Mesodermal cell (in vitro differentiated cells): ENCODE results near the gene SND1.
"Not testable (repeated sequence)": the region's sequence is repeated elsewhere in the genome, so short reads cannot be mapped to it uniquely, and the experiment has no call there.

ENCODE experiments used
- H3K27ac ChIP-seq: 2 replicates; pipeline ENCODE4 v1.7.0; 2013; ENCODE audit warnings: mild to moderate bottlenecking, low read depth, low read length, moderate library complexity; ENCODE audit not compliant: severe bottlenecking
- H3K36me3 ChIP-seq: 2 replicates; pipeline ENCODE4 v1.7.1; 2013; ENCODE audit warnings: mild to moderate bottlenecking, low read length, moderate library complexity; ENCODE audit not compliant: control insufficient read depth, insufficient read depth
- H3K4me1 ChIP-seq: one replicate; pipeline ENCODE4 v1.7.1; 2013; ENCODE audit warnings: mild to moderate bottlenecking, low read length; ENCODE audit not compliant: insufficient read depth, control insufficient read depth, poor library complexity, severe bottlenecking
- H3K4me3 ChIP-seq: 2 replicates; pipeline ENCODE4 v1.7.0; 2013; ENCODE audit warnings: low read length, control low read depth, mild to moderate bottlenecking; ENCODE audit not compliant: insufficient read depth, poor library complexity, severe bottlenecking; ENCODE audit errors: extremely low read depth
- H3K9me3 ChIP-seq: 2 replicates; pipeline ENCODE4 v1.7.1; 2013; ENCODE audit warnings: mild to moderate bottlenecking, low read length, moderate library complexity; ENCODE audit not compliant: control insufficient read depth
- WGBS, 2 experiments: methylation state at CpG; one replicate each; pipeline ENCODE4 v1.1.5; 2013; ENCODE audit warnings: missing lambda C conversion rate in 2 of 2; ENCODE audit not compliant: insufficient coverage in 2 of 2; 5-methylcytosine and 5-hydroxymethylcytosine counted together

SND1 gene

DNA sequence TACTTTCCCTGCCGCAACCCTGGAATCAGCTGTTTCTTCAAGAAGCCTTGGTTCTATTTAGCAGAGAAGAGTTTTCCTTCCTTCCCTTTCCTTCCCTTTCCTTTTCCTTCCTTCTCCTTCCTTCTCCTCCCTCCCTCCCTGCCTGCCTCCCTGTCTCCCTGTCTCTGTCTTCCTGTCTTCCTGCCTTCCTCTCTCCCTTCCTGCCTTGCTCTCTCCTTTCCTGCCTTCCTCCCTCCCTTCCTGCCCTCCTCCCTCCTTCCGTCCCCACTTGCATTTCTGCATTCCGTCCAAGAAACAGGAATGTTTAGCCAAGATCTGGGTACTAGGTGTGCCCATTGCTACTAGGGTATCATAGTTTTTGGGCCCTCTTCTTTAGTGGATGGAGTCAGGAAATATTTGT lies 21.9 kb downstream of the SND1 start:
- WGBS, 2 experiments, result 100% methylated on average over 1 of the region's 3 CpGs; no CpG with 5 or more reads in 1 of the 2 experiments
- H3K4me1 ChIP-seq, result peaks cover 20% of the 10 kb centered on the region
- peak overlapping the region; percentile 39 for H3K27ac ChIP-seq
- H3K4me3 ChIP-seq, result no peak overlapping the region
- H3K9me3 ChIP-seq, result no peaks in the 10 kb centered on the region
- peaks cover 85% of the 10 kb centered on the region for H3K36me3 ChIP-seq

GRCh38 chr7:127674361-127674760 lies 22.4 kb downstream of the SND1 start:
- no peaks in the 10 kb centered on the region for H3K9me3 ChIP-seq
- H3K4me3 ChIP-seq, result no peak overlapping the region
- WGBS, 2 experiments, result no CpG with 5 or more reads among the region's 1 CpG
- peaks cover 85% of the 10 kb centered on the region for H3K36me3 ChIP-seq
- H3K4me1 ChIP-seq, result peaks cover 21% of the 10 kb centered on the region
- no peak overlapping the region for H3K27ac ChIP-seq

GRCh38 chr7:127674923-127675322 lies 22.9 kb downstream of the SND1 start:
- H3K4me3 ChIP-seq, H3K9me3 ChIP-seq, H3K27ac ChIP-seq: not testable (repeated sequence)
- WGBS, 2 experiments, result 90 to 100% methylated on average over 3 of the region's 4 CpGs
- Histone ChIP-seq H3K36me3 (peaks cover 85% of the 10 kb centered on the region), H3K4me1 (peaks cover 21% of the 10 kb centered on the region)

DNA sequence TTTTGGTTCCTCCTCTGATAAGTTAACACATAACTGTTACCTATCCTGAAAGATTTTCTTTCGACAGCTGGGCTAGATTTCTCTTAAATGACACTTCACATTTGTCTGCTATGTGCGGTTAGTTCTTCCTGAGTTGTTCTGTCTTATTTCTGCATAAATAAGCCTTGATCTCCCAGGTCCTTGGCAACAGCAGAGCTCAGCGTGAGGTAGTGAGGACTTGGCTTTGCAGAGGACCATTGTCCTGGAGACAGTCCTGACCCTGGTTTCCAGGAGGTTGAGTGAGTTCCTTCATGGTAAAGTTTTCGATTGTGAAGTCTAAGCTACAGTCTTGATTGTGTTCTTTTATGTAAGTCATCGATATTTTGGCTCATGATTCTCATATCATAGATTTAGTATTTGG lies 23.7 kb downstream of the SND1 start:
- Histone ChIP-seq H3K9me3 (peaks cover 5% of the 10 kb centered on the region), H3K36me3 (peaks cover 81% of the 10 kb centered on the region), H3K4me1 (peaks cover 21% of the 10 kb centered on the region), H3K4me3 (no peak overlapping the region), H3K27ac (no peak overlapping the region)
- 90 to 93% methylated on average over 3 of the region's 5 CpGs for WGBS, 2 experiments

DNA sequence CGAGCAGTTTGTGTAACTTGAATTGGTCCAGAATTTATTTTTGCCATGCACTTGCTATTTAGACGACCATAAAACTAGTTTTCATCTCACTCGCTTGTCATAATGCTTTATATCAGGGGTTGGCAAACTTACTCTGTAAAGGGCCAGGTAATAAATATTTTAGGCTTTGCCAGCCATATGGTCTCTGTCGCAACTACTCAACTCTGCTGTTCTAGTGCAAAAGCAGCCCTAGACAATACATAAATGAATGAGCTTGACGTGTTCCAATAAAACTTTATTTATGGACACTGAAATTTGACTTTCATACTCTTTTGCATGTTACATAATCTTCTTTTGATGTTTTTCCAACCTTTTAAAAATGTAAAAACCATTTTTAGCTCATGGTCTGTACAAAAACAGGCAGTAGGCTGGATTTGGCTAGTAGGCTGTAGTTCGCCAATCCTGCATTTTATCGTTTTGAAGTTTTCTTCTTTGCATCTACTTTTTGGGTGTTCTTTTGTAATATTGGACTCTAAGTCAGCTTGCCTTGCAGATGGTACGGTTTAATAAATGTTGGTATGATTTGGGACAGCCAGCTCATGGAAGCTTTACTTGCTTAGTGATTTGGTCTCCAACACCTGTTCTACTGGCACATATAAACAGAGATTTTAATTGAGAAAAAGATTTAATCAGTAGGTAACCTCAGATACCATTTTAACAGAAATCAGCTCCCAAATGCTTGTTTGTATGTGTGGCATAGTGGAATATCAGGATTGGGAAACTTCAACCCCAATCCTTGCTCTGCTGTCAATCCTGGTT lies 25.6 kb downstream of the SND1 start:
- 97 to 100% methylated on average over 5 of the region's 8 CpGs for WGBS, 2 experiments
- Histone ChIP-seq H3K4me1 (peaks cover 21% of the 10 kb centered on the region), H3K9me3 (peaks cover 5% of the 10 kb centered on the region), H3K36me3 (peaks cover 75% of the 10 kb centered on the region), H3K4me3 (no peak overlapping the region), H3K27ac (no peak overlapping the region)

DNA sequence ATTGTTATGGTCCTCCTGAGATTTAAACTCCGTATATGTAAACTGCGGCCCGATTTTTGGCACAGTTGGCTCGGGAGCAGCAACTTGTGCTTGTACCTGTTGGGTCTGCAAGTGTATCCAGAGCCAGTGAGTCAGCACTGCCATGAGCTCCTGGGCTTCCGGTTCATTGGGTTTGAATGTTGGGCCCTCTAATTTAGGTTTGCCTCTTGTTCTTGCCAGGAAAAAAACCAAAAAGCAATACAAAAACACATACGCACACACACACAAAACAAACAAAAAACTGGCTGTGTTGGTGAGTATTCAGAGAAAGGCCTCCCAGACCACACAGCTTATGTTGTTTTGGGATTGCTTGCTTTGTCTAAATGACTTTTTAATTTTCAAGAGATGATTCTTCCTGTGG lies 26.3 kb downstream of the SND1 start:
- H3K4me1 ChIP-seq, result peaks cover 21% of the 10 kb centered on the region
- peaks cover 5% of the 10 kb centered on the region for H3K9me3 ChIP-seq
- no peak overlapping the region for H3K27ac ChIP-seq
- 93 to 94% methylated on average over 3 to 4 of the region's 6 CpGs for WGBS, 2 experiments
- H3K4me3 ChIP-seq, result no peak overlapping the region
- H3K36me3 ChIP-seq, result peaks cover 73% of the 10 kb centered on the region

DNA sequence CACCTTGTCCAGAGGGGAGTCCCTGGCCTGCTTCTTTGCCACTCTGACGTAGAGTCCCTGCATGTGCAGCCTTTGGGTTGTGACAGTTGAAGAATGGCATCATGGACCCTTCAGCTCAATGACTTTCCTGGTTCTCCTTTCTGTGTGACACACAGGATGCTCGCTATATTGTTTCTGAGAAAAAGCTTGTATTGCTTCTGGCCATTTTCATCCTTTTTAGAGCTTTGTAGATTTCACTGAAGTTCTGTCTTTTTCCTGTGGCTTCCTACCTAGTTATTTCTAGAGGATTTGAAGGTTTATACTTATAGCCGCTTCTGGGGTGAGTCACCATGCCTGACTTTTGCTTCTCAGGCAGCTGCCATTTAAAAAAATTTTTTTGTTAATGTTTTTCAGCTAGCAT lies 27.0 kb downstream of the SND1 start:
- 92 to 100% methylated on average over 2 to 3 of the region's 3 CpGs for WGBS, 2 experiments
- Histone ChIP-seq H3K27ac (no peak overlapping the region), H3K36me3 (peaks cover 70% of the 10 kb centered on the region), H3K9me3 (peaks cover 5% of the 10 kb centered on the region), H3K4me3 (no peak overlapping the region), H3K4me1 (peaks cover 20% of the 10 kb centered on the region)

DNA sequence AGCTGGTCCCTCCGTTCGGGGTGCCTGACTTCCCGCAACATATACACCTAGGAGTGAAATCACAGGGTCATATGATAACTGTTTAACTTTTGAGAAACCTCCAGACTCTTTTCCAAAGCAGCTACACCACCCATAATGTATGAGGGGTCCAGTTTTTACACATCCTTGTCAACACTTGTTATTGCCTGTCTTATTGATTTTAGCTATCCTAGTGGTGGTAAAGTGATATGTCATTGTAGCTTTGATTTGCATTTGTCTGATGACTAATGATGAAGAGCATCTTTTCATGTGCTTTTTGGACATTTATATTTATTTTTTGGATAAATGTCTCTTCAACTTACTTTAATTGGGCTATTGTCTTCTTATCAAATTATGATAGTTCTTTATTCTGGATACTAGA lies 29.0 kb downstream of the SND1 start:
- Histone ChIP-seq H3K4me1 (peaks cover 20% of the 10 kb centered on the region), H3K36me3 (peaks cover 55% of the 10 kb centered on the region), H3K27ac (no peak overlapping the region), H3K4me3 (no peak overlapping the region), H3K9me3 (peaks cover 5% of the 10 kb centered on the region)
- 83 to 94% methylated on average over 2 to 3 of the region's 3 CpGs for WGBS, 2 experiments

DNA sequence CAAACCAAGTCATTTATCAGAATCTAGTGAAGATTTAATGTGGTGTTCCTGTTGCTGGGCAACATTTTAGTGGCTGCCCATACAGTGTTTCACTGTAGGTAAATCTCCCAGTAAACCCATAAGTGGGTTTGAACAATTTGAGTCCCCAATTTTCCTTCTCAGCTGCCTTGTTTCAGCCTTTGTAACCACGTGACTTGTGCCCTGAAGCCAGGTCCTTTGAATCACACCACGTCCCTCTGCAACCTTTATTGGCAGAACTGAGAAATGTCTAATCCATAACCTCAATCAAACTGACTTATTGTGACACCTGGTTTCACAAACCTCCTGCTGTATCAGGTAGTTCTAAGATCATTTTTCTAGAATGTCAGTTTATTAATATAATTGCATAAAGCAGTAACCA lies 30.1 kb downstream of the SND1 start:
- 90 to 100% methylated on average over 1 to 2 of the region's 2 CpGs for WGBS, 2 experiments
- Histone ChIP-seq H3K27ac (no peak overlapping the region), H3K4me1 (peaks cover 20% of the 10 kb centered on the region), H3K9me3 (peaks cover 5% of the 10 kb centered on the region), H3K36me3 (peaks cover 55% of the 10 kb centered on the region), H3K4me3 (no peak overlapping the region)

DNA sequence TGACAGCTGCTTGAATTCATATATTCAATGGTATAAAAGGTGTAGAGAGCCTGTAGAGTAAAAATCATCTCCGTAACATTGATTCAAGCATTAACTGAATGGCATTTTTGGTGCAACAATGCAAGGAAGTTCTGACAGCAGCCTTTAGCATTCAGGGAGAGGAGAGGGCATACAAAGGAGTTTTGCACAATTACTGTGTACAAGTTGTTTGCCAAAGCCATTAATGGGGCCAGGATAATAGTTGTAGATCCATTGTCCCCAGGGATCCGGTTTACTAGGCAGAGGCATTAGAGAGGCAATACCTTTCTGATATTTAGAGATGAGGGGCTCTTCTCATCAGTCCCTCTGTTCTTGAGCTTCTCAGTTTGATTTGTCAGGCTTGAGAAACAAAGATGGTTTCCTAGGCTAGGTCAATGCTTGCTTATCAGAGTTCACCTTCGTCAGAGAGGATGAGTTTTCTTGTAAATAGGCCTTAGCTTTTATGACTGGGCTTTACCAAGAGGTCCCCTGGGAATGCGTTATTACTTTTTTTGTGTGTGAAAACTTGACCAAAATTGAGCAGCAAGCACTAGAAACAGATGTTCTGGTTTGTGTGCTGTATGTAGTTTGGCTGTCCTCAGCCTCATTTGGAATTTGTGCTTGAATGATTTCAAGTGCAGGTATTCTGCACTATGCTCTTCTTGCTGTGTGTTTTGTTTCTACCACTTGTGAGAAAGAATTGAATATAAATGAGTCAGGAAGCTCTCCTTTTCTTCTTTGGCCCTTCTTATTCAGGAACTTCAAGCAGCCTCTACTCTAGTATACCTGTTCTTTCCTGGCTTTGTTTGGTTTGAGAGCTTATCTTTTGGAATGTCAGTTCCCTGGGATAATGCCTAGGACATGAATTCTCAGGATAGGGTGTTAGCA lies 32.0 kb downstream of the SND1 start:
- H3K4me3 ChIP-seq, result no peak overlapping the region
- H3K36me3 ChIP-seq, result peaks cover 54% of the 10 kb centered on the region
- peaks cover 5% of the 10 kb centered on the region for H3K9me3 ChIP-seq
- 48 to 55% methylated on average over 4 of the region's 4 CpGs for WGBS, 2 experiments
- H3K27ac ChIP-seq, result no peak overlapping the region
- H3K4me1 ChIP-seq, result peaks cover 7% of the 10 kb centered on the region
